ENCODE measurements around the gene PXMP2. TPM values are rescaled to one million over a fixed set of nuclear protein-coding genes. Genes with fewer than 3 reads are reported as not detected.

The PXMP2 gene
- total RNA-seq, 2 experiments from 2014 or later = 14.3 TPM

DNA sequence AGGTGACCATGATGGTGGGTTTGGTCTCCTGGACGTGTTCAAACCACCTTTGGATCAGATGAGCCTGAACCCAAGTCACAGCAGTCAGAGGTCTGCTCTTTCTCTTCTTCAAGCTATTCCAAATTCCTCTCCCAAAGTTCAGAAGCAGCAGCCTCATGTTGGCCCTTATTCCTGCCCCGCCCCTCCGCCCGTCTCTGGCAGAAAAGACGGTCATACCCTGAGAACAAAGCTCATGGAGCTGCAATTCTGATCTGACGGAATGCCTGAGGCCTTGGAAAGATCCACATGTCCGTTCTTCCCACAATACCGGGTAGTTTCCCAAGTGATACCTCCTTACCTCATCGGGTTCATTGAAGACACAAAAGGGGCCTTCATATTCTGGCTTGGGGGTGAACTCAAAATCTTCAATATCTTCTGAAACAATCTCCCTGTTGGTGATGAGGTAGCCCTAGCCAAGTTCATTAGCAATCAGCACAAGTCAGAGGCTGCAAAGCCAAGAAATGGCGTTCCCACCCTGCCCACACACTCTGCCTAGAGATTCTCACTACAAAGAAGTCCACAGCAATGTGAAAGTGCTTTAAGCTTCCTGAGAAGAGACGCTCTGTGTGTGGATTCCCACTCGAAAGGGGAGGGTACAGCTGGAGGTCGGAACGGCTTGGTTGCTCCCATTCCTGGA is 11.5 kb upstream of the PXMP2 start:
- ATAC-seq = no peak
- Mint-ChIP-seq H3K27ac (no peak overlapping the region), H3K27me3 (no peaks in the 10 kb centered on the region), H3K4me3 (no peak overlapping the region), H3K4me1 (ENCODE audit: low read depth) (no peaks in the 10 kb centered on the region), H3K9me3 (no peaks in the 10 kb centered on the region), H3K36me3 (ENCODE audit: low read depth) (peaks cover 51% of the 10 kb centered on the region)
- TF ChIP-seq, protein P1, sequence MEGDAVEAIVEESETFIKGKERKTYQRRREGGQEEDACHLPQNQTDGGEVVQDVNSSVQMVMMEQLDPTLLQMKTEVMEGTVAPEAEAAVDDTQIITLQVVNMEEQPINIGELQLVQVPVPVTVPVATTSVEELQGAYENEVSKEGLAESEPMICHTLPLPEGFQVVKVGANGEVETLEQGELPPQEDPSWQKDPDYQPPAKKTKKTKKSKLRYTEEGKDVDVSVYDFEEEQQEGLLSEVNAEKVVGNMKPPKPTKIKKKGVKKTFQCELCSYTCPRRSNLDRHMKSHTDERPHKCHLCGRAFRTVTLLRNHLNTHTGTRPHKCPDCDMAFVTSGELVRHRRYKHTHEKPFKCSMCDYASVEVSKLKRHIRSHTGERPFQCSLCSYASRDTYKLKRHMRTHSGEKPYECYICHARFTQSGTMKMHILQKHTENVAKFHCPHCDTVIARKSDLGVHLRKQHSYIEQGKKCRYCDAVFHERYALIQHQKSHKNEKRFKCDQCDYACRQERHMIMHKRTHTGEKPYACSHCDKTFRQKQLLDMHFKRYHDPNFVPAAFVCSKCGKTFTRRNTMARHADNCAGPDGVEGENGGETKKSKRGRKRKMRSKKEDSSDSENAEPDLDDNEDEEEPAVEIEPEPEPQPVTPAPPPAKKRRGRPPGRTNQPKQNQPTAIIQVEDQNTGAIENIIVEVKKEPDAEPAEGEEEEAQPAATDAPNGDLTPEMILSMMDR (IDR thresholded peaks at IDR 0.05) = no peak
- POLR2A ChIA-PET = interaction anchor here (2.1 kb wide), 1 partner anchor 10 kb away, joined by 11 read pairs; no protein-coding TSS in a partner anchor
- intact Hi-C loops (cut with micrococcal nuclease) = no loop called here
- DNase-seq = no peak
- CTCF ChIA-PET = interaction anchor here (1.0 to 1.2 kb wide), 2 partner anchors 8 to 115 kb away, joined by 3 to 4 read pairs; no protein-coding TSS in a partner anchor

DNA sequence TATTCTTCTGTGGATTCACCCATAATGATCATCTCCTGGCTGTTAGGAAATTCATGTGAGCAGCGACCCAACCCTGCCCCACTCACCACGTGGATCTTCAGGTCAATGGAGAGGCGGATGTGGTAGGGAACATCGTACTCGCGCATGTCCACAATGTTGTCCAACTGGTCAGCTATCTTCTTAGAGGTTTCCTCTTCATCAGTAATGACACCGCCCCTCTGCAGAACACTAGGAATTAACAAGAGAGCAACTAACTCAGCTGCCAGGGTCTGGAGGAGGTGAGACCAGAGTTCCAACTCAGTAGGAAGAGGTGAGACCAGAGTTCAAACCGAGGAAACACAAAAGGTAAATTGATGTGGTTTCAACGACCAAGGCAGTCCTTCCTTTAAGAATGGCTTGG is 9.9 kb upstream of the PXMP2 start:
- ATAC-seq (no peak), DNase-seq (no peak)
- ChIA-PET POLR2A (no interaction called here), CTCF (no interaction called here)
- Mint-ChIP-seq H3K27me3 (no peaks in the 10 kb centered on the region), H3K9me3 (no peaks in the 10 kb centered on the region), H3K36me3 (ENCODE audit: low read depth) (peaks cover 48% of the 10 kb centered on the region), H3K4me1 (ENCODE audit: low read depth) (no peaks in the 10 kb centered on the region), H3K27ac (no peak overlapping the region), H3K4me3 (no peak overlapping the region)
- intact Hi-C loops (cut with micrococcal nuclease) = no loop called here
- TF ChIP-seq, protein P1 (IDR thresholded peaks at IDR 0.05) = no peak

DNA sequence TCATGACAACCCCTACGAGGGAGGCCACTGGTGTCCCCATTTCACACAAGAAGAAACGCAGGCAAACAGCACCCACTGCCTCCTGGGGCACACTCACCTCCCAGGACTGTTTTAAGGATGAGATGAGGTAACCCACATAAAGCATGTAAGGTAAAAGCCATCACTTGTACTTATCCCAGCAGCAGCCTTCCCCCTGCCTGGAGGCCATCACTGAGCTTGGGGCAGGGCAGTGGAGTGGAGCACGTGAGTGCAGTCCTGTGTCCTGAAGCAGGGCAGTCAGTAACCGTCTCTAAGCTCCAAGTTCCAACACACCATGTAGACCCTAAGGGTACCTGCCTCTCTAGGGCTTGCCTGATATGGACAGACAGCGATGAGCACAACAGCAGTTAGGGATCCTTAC is 2.0 kb upstream of the PXMP2 start:
- Mint-ChIP-seq H3K27me3 (no peaks in the 10 kb centered on the region), H3K9me3 (no peaks in the 10 kb centered on the region), H3K4me3 (peak overlapping the region; percentile 76), H3K27ac (peak overlapping the region; percentile 30), H3K36me3 (ENCODE audit: low read depth) (peaks cover 28% of the 10 kb centered on the region), H3K4me1 (ENCODE audit: low read depth) (peaks cover 17% of the 10 kb centered on the region)
- TF ChIP-seq, protein P1 (IDR thresholded peaks at IDR 0.05) = no peak
- DNase-seq = no peak
- intact Hi-C loops (cut with micrococcal nuclease) = no loop called here
- ATAC-seq = no peak
- CTCF ChIA-PET = no interaction called here
- POLR2A ChIA-PET = interaction anchor here (0.8 to 2.3 kb wide), 10 partner anchors 9 to 80 kb away, joined by 3 to 13 read pairs (median 4); partner anchors contain the start of gene PGAM5

DNA sequence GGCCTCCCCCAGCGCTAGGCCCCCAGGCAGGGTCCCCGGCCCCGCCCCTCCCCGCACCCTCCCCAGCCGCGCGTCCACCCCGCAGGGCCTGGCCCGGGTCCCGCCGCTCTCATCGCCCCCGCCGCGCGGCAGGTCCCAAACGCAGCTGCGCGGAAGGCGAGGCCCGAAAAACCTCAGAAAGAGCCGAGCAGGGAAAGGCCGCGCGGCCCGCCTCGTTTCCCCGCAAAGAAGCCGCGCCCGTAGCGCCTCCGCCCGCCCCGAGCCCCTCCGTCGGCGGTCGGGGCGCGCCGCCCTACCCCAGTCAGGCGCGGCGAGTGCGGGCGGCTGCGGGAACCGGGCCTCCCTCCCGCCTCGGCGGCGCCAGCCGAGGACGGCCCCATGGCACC is 569 bp upstream of the PXMP2 start:
- ChIA-PET CTCF (no interaction called here), POLR2A (interaction anchor here (0.6 to 2.3 kb wide), 7 partner anchors 9 to 1931 kb away, joined by 3 to 13 read pairs (median 4); partner anchors contain the start of gene PGAM5)
- Mint-ChIP-seq H3K4me1 (ENCODE audit: low read depth) (peaks cover 17% of the 10 kb centered on the region), H3K27ac (peak overlapping the region; percentile 55), H3K27me3 (no peaks in the 10 kb centered on the region), H3K4me3 (peak overlapping the region; percentile 76), H3K36me3 (ENCODE audit: low read depth) (peaks cover 25% of the 10 kb centered on the region), H3K9me3 (no peaks in the 10 kb centered on the region)
- TF ChIP-seq, protein P1 (IDR thresholded peaks at IDR 0.05) = no peak
- peak; percentile 37 for DNase-seq
- intact Hi-C loops (cut with micrococcal nuclease) = loop anchor here (2.0 kb wide), 1 partner anchor 24 kb away; the partner anchor contains the start of gene PGAM5
- peak; percentile 49 for ATAC-seq

DNA sequence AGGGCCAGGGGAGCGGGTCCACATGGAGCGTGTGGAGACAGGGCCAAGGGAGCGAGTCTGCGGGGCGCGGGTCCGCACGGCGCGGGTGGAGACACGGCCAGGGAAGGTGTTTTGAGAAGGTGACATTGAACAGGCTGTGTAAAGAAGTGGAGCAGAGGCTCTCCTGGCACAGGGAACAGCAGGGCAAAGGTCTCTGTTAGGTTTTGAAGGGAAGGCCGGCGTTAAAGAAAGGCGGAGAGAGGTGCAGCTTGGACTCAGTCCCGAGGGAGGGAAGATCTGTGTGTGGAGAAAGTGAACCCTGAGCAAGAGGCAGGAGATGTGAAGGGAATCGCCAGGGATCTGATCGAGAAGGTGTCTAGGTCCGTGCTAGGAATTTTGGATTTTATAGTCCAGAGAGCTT is 1.8 kb downstream of the PXMP2 start:
- peaks cover 15% of the 10 kb centered on the region for H3K4me1 Mint-ChIP-seq (ENCODE audit: low read depth)
- DNase-seq = no peak
- POLR2A ChIA-PET = interaction anchor here (0.7 to 1.3 kb wide), 2 partner anchors 131 to 140 kb away, joined by 3 to 4 read pairs; no protein-coding TSS in a partner anchor
- TF ChIP-seq, protein P1 (IDR thresholded peaks at IDR 0.05) = no peak
- H3K36me3 Mint-ChIP-seq (ENCODE audit: low read depth) = peaks cover 18% of the 10 kb centered on the region
- H3K4me3 Mint-ChIP-seq = peak overlapping the region; percentile 58
- H3K9me3 Mint-ChIP-seq = no peaks in the 10 kb centered on the region
- H3K27me3 Mint-ChIP-seq = no peaks in the 10 kb centered on the region
- no peak for ATAC-seq
- intact Hi-C loops (cut with micrococcal nuclease) = no loop called here
- H3K27ac Mint-ChIP-seq = no peak overlapping the region
- CTCF ChIA-PET = no interaction called here

Measured in activated CD8-positive, alpha-beta T cell treated with anti-CD3 and anti-CD28 coated beads for 36 hours (primary cell).